ENCODE measurements around the gene SAE1. TPM values are rescaled to one million over a fixed set of nuclear protein-coding genes. Genes with fewer than 3 reads are reported as not detected.

Gene SAE1
- total RNA-seq, 1 experiment from 2014 or later, result 200 TPM

DNA sequence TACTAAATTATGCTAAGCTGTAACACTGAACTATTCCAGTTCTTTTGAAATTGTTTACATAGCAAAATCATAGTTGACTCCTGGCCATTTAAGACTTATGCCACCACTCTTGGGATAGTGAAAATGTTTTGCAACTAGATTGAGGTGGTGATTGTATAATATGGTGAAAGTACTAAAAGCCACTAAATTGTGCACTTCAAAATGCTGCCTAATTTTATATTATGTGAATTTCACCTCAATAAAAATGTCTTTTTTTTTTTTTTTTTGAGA is 5.0 kb upstream of the SAE1 start:
- no peak for DNase-seq (ENCODE audit: low read depth)

DNA sequence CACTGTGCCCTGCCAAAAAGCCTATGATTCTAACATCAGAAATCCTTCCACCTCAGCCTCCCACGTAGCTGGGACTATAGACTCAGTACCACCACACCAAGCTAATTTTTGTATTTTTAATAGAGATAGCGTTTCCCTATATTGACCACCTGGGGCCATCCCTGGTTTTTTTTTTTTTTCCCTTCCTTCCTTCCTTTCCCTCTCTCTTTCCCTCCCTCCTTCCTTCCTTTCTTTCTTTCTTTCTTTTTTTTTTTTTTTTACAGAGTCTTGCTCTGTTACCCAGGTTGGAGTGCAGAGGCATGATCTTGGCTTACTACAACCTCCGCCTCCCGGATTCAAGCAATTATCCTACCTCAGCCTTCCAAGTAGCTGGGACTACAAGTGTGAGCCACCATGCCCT is 1.1 kb upstream of the SAE1 start:
- DNase-seq (ENCODE audit: low read depth), result no peak

DNA sequence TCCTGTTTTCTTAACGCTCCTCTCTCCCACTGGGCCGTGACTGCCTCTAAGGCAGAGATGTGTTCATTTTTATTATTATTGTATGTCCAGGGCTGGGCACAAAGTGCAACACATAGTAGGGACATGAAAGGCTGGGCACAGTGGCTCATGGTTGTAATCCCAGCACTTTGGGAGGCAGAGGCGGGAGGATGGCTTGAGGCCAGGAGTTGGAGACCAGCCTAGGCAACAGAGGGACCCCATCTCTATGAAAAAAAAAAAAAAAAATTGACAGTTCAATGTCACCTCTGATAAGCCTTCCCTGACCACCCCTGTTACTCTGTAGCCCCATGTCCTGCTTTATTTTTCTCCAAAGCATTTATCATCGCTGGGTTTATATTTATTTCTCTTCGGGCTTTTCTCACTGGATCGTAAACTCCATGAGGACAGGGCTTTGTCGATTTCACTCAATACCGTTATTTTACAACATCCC is 481 bp upstream of the SAE1 start:
- no peak for DNase-seq (ENCODE audit: low read depth)

DNA sequence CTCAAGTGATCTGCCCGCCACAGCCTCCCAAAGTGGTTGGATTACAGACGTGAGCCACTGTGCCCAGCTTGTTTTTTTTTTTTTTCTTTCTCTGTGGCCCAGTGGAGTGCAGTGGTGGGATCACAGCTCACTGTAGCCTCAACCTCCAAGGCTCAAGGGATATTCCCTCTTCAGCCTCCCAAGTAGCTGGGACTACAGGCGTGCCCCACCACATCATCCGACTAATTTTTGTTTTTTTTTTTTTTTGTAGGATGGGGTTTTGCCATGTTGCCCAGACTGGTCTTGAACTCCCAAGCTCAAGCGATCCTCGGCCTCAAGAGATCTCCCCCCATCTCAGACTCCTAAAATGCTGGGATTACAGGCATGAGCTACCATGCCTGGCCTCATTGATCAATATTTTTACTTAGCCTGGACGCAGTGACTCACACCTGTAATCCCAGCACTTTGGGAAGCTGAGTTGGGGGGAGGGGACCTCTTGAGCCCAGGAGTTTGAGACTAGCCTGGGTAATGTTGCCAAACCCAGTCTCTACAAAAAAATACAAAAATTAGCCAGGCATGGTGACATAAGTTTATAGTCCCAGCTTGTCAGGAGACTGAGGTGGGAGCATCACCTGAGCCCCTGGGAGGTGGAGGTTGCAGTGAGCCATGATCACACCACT is 1.7 kb downstream of the SAE1 start:
- DNase-seq (ENCODE audit: low read depth), result no peak

- no peak for DNase-seq (ENCODE audit: low read depth)
Observed at GRCh38 chr19:47133021-47133471, 2.4 kb downstream of the SAE1 start.

DNA sequence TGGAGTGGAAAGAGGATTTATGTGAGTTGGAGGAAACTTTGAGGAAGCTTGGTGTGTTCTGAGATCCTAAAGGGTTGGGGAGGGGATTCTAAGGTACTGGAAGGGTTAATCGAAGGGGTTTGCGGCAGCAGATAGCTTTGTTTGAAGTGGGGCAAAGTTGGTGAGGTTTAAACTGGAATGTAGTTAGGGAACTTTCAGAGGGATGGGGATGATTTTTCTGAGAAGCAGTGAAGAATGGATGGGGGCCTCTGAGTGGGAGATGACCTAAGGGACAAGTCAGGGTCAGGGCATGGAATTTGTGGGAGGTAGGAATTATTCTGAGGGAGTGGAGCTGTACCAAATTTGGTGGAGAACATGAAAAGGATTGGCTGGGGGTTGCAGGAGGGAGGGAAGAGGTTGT is 3.9 kb downstream of the SAE1 start:
- DNase-seq (ENCODE audit: low read depth), result no peak

DNA sequence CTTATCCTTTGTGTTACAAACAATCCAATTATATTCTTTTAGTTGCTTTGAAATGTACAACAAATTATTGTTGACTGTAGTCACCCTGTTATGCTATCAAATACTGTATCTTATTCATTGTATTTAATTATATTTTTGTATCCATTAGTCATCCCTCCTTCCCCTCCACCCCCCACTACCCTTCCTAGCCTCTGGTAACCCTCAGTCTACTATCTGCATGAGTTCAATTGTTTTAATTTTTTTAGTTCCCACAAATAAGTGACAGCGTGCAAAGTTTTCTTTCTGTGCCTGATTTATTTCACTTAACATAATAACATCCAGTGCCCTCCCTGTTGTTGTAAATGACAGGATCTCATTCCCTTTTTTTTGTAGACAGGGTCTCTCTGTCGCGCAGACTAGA is 4.5 kb downstream of the SAE1 start:
- DNase-seq (ENCODE audit: low read depth), result no peak

DNA sequence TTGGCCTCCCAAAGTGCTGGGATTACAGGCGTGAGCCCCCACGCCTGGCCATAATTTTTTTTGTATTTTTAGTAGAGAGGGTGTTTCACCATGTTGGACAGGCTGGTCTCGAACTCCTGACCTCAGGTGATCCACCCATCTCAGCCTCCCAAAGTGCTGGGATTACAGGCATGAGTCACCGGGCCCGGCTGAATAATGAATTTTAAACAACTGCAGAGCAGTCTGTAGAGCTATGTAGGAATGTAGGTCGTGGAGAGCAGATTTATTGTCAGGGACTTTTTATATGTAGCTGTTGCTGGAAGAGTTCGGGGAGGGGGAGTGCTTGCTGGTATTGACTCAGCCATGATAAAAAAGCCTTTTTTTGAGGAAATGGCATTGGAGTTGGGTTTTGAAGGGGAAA is 10.6 kb downstream of the SAE1 start:
- DNase-seq (ENCODE audit: low read depth), result peak; percentile 54

GRCh38 chr19:47141695-47142094 is 11.1 kb downstream of the SAE1 start:
- DNase-seq (ENCODE audit: low read depth), result no peak

DNA sequence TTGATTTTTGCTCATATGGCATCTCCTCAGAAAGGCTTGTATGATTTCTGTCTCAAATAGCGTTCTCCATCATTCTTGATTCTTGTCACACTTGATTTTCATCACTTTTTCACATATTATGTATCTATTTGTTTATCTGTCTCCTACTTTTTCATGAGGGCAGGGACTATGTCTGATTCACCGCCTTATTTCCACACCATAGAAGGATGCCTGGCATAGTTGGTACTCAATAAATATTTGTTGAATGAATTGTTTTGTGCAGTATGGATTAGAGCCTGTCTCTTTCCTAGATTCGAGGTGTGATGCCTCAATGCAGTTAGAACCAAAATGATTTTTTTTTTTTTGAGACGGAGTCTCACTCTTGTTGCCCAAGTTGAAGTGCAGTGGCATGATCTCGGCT is 12.1 kb downstream of the SAE1 start:
- DNase-seq (ENCODE audit: low read depth), result no peak

DNA sequence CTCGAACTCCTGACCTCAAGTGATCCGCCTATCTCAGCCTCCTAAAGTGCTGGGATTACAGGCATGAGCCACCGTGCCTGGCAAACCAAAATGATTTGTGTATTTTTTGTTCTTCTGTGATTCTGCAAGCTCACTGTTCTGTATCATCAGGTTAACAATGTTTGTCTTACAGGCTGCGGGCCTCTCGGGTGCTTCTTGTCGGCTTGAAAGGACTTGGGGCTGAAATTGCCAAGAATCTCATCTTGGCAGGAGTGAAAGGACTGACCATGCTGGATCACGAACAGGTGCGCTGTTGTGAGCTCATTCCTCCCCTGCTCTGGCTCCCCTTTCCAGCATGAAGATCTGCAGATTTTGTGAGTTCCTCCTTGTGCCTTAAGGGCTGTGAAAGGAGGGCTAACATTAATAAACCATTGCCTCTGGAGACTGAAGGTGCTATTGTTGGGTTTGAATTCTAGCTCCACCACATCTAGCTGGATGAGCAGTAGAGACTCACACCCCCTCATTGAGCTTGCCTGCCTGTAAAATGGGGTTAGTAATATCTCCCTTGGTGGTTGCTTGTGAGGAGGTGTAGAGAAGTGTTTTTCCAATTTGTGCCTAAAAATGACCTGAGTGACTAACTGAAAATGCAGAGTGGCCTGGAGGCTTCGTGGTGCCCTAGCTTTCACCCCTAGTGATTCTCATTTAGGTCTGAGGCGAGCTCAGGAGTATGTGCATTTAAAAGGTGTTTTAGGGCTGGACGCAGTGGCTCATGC is 12.9 kb downstream of the SAE1 start:
- no peak for DNase-seq (ENCODE audit: low read depth)

DNA sequence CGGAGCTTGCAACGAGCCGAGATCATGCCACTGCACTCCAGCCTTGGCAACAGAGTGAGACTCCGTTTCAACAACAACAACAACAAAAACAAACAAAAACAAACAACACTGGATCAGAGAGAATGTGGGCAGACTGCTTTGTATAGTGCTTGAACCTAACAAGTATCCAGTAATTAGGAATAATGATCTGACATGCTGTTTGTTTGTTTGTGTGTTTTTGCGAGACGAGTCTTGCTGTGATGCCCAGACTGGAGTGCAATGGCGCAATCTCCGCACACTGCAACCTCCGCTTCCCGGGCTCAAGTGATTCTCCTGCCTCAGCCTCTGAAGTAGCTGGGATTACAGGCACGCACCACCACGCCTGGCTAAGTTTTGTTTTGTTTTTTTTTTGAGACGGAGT is 14.0 kb downstream of the SAE1 start:
- no peak for DNase-seq (ENCODE audit: low read depth)

DNA sequence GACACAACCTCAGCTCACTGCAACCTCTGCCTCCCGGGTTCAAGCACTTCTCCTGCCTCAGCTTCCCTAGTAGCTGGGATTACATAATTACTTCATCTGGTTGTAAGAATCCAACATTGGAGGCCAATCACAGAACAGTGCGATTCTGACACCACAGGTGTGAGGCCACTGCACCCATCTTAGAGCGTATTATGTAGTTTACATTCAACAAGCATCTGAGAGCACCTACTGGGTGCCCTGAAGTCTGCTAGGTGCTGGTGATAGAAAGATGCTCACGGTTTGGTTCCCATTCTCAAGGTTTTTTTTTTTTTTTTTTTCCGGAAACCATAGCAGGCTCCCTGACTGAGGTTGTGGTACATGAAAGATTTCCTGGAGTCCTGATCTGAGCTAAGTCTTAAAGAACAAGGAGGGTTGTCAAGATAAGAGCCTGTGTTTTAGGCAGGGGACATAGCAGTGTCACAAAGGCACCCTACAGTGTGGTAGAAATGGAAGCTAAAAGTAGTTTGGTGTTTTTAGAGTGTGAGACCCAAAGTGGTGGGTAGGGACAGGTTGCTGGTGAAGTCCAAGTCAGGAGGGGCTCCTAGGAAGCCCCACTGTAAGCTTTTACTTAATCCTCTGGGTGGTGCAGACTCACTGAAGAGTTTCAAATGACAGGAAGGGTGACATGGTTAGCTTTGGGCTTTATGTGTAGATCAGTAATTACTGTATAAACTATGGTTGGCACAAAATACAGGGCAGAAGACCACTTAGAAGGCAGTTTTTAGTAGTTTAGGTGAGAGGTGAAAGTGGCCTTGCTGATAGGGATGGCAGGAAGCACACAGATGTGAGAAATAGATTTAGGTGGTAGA is 15.2 kb downstream of the SAE1 start:
- DNase-seq (ENCODE audit: low read depth), result no peak

GRCh38 chr19:47146920-47147319 is 16.3 kb downstream of the SAE1 start:
- no peak for DNase-seq (ENCODE audit: low read depth)

DNA sequence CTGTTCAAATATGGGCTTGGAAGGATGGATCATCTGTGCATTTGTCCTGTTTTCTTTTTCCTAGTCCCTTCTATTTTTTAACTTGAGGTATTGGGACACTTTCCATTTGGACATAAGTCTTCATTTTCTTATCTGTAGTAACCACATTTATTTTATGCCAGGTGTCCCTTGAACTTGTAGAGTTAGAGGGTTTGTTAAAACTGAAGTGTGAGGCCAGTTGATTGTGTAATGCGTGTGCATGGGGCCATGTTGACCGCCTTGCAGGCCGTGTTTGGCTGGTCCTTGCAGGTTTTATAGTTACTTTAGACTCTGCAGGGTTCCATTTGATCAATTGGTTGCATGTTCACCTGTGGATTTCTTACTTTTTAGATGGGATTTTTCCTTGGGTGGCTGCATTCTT is 21.0 kb downstream of the SAE1 start:
- DNase-seq (ENCODE audit: low read depth), result no peak

DNA sequence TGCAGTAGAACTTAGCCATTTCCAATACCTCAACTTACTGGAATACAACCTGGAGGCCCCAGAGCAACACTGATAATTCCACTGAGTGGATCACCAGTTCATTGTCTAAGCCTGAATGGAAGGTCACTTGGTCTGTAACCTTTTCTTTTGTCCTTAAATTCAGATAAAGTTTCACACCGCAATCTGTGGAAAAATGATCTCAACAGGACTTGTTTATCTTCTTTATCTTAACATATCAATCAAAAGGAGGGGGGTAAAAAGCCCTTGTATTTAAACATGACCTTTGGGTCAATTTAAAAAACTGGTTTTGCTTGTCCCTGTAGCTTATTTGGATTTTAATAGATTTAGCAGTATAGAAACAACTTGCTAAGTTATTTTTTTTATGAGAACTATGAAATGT is 21.6 kb downstream of the SAE1 start:
- no peak for DNase-seq (ENCODE audit: low read depth)

GRCh38 chr19:47152632-47153031 is 22.0 kb downstream of the SAE1 start:
- no peak for DNase-seq (ENCODE audit: low read depth)

- no peak for DNase-seq (ENCODE audit: low read depth)
Observed at GRCh38 chr19:47153266-47153665, 22.6 kb downstream of the SAE1 start.

DNA sequence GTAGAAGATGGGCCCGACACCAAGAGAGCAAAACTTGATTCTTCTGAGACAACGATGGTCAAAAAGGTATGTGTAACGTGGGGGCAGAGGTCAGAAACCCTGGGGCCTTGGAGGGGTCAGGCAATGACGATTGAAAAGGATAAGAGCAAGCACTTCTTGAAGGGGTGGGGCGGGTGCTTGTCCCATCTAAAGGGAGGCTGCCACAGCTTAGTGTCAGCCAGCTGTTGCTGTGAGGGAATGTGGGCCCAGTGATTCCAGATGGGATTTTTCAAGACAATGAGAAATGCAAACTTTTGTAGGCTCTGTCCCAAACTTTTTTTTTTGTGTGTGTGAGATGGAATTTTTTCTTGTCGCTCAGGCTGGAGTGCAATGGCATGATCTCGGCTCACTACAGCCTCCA is 24.5 kb downstream of the SAE1 start:
- no peak for DNase-seq (ENCODE audit: low read depth)

DNA sequence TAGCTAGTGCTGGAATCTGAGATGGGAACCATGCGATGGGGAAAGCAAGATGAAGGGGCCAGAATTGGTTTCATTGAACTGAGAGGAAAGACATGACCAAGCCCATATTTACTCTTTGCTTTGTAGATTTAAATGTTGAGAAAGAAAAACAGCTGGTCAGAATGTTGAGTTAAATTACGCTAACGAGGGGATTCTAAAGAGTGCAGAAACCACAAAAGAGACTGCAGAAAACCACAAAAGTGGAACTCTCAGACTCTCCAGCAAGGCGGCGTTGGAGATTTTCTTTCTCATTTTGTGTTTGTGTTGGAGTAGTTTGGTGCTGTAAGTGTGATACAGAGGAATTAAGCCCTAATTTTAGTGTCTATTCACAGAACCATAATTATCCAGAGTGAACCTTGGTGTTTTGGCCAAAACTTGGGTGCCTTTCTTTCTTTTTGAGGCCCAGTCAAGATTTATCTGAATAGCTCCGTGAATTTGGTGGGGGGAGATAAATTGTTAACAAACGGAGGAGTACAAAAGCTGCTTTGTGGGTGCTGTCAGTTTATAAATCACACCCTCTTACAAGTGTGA is 26.3 kb downstream of the SAE1 start:
- no peak for DNase-seq (ENCODE audit: low read depth)

GRCh38 chr19:47157431-47158321 is 27.0 kb downstream of the SAE1 start:
- peak; percentile 12 for DNase-seq (ENCODE audit: low read depth)

Measured in HT1080 (cell line).